HFFc6 (cell line): ENCODE measurements around the gene ATP7A. TPM values are rescaled to one million over a fixed set of nuclear protein-coding genes. Genes with fewer than 3 reads are reported as not detected.
"Not testable (repeated sequence)": the region's sequence is repeated elsewhere in the genome, so short reads cannot be mapped to it uniquely, and the experiment has no call there.

Source experiments
- DNase-seq: peaks from one replicate; pipeline ENCODE4 v3.0.0-alpha.2; 2018
- H3K27ac Mint-ChIP-seq: 2 replicates; pipeline ENCODE4 v1.8.0; 2020; ENCODE audit warnings: mild to moderate bottlenecking, mixed read lengths
- H3K27me3 Mint-ChIP-seq: 2 replicates; pipeline ENCODE4 v1.8.0; 2021; ENCODE audit warnings: mild to moderate bottlenecking, moderate library complexity, mixed read lengths; ENCODE audit not compliant: insufficient read depth
- H3K36me3 Mint-ChIP-seq: 2 replicates; pipeline ENCODE4 v1.8.0; 2021; ENCODE audit warnings: low read depth, mixed read lengths
- H3K4me1 Mint-ChIP-seq: 2 replicates; pipeline ENCODE4 v1.8.0; 2020; ENCODE audit warnings: low read depth, mixed read lengths
- H3K4me3 Mint-ChIP-seq: 2 replicates; pipeline ENCODE4 v1.8.0; 2020; ENCODE audit warnings: mild to moderate bottlenecking, moderate library complexity, mixed read lengths
- H3K9me3 Mint-ChIP-seq: 2 replicates; pipeline ENCODE4 v1.8.0; 2020; ENCODE audit warnings: mild to moderate bottlenecking, mixed read lengths
- long read RNA-seq: library from polyadenylated mRNA; unstranded; transcript quantifications from one replicate; pipeline ENCODE4 v2.0.0, GENCODE V29; 2019
- total RNA-seq, 6 experiments: library from RNA; stranded (reverse); fragmentation: NEBNext Ultra II Directional; extraction: Animal tissue kit (Norgen Biotek cat#: 25700); gene quantifications; 2 replicates in 1 of 6; 3 replicates in 5 of 6; pipeline ENCODE4 v1.2.3, GENCODE V29; 2021
- TF ChIP-seq, protein P1 (sequence below): fragments of 200-600 bp; sonication (generic); IDR thresholded peaks from 2 replicates; pipeline ENCODE4 v1.5.0; 2021; ENCODE audit warnings: antibody characterized with exemption, mild to moderate bottlenecking

ATP7A gene
- total RNA-seq, result 10 to 100 TPM in 1 of 6 experiments, 1 to 10 TPM in 5; 7.8 to 10.1 (median 8.9) TPM
- long read RNA-seq, full-length matches to known transcripts, result 1 of 3 reads
- long read RNA-seq, partial matches to known transcripts, result 1 of 3 reads
- long read RNA-seq, other reads (novel, unspliced or antisense), result 1 of 3 reads

DNA sequence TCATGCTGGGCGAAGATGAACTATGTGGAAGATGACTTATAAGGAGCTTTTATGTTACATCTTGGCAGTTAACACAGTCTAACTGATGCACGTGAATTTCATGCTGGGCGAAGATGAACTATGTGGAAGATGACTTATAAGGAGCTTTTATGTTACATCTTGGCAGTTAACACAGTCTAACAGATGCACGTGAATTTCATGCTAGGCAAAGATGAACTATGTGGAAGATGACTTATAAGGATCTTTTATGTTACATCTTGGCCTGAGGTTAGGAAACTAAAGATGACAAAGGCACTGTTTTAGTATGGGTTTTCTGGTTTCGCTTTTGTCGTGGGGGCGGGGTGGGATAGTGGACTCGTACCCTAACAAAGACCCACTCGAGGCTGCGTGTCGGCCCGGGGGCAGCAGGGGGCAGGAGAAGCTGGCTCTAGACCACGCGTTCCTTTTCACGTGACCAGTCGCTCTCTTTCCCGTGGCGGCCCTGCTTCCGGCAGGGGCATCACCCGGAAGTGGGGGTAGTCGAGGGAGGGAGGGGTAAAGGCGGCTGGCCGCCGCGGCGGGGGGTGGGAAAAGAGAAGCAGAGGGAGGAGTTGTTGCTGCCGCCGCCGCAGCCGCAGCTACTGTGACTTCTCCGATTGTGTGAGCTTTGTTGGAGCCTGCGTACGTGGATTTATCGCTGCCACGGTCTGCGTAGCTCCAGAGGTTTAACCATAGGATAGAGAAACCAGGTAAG lies at the start of gene ATP7A:
TSS of gene ATP7A (plus strand) at position 586 of the 733 bp plus-strand sequence. CDS start 60,949 bp downstream, outside the sequence.
- H3K4me3 Mint-ChIP-seq, result peak within 1 kb of the TSS; percentile 98
- H3K4me1 Mint-ChIP-seq, result peaks cover 16% of the 10 kb centered on the region
- no peaks in the 10 kb centered on the region for H3K36me3 Mint-ChIP-seq

DNA sequence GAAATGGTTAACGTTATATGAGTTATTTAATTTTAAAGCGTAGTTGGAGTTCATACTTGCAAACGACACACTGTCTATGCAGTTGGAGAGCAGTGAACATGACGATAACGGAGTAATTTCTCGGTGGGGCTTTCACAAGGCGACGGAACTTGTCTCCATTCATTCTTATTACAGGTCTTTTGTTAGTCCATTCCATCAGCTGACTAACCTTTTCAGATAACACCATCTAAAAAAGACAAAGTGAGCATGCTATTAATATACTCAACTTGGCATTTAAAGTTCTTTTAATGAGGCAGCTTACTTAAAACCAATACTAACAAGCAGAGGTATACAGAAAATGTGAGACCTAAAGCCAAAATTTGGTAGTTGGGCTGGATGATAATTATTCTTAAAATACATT lies 35.1 kb upstream of the ATP7A start:
- H3K27ac Mint-ChIP-seq, result no peak overlapping the region
- TF ChIP-seq, protein P1, sequence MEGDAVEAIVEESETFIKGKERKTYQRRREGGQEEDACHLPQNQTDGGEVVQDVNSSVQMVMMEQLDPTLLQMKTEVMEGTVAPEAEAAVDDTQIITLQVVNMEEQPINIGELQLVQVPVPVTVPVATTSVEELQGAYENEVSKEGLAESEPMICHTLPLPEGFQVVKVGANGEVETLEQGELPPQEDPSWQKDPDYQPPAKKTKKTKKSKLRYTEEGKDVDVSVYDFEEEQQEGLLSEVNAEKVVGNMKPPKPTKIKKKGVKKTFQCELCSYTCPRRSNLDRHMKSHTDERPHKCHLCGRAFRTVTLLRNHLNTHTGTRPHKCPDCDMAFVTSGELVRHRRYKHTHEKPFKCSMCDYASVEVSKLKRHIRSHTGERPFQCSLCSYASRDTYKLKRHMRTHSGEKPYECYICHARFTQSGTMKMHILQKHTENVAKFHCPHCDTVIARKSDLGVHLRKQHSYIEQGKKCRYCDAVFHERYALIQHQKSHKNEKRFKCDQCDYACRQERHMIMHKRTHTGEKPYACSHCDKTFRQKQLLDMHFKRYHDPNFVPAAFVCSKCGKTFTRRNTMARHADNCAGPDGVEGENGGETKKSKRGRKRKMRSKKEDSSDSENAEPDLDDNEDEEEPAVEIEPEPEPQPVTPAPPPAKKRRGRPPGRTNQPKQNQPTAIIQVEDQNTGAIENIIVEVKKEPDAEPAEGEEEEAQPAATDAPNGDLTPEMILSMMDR, result no peak
- H3K36me3 Mint-ChIP-seq, result no peaks in the 10 kb centered on the region; the same call in 1 of the 2 replicates
- H3K27me3 Mint-ChIP-seq, result no peaks in the 10 kb centered on the region
- no peak overlapping the region for H3K4me3 Mint-ChIP-seq
- no peaks in the 10 kb centered on the region for H3K4me1 Mint-ChIP-seq
- no peaks in the 10 kb centered on the region for H3K9me3 Mint-ChIP-seq
- DNase-seq, result no peak

More for the DNA sequence above, at the start of gene ATP7A:
- TF ChIP-seq, protein P1, result peak; percentile 67
- peak; percentile 84 for DNase-seq
- H3K27me3 Mint-ChIP-seq, result no peaks in the 10 kb centered on the region; the same call in 1 of the 2 replicates
- no peaks in the 10 kb centered on the region for H3K9me3 Mint-ChIP-seq
- H3K27ac Mint-ChIP-seq, result peak within 1 kb of the TSS; percentile 98

DNA sequence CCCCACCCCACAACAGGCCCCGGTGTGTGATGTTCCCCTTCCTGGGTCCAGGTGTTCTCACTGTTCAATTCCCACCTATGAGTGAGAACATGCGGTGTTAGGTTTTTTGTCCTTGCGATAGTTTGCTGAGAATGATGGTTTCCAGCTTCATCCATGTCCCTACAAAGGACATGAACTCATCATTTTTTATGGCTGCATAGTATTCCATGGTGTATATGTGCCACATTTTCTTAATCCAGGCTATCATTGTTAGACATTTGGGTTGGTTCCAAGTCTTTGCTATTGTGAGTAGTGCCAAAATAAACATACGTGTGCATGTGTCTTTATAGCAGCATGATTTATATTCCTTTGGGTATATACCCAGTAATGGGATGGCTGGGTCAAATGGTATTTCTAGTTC lies 29.1 kb upstream of the ATP7A start:
- not testable (repeated sequence) for H3K27me3 Mint-ChIP-seq, H3K9me3 Mint-ChIP-seq, H3K4me1 Mint-ChIP-seq, DNase-seq, H3K4me3 Mint-ChIP-seq, H3K36me3 Mint-ChIP-seq, H3K27ac Mint-ChIP-seq

DNA sequence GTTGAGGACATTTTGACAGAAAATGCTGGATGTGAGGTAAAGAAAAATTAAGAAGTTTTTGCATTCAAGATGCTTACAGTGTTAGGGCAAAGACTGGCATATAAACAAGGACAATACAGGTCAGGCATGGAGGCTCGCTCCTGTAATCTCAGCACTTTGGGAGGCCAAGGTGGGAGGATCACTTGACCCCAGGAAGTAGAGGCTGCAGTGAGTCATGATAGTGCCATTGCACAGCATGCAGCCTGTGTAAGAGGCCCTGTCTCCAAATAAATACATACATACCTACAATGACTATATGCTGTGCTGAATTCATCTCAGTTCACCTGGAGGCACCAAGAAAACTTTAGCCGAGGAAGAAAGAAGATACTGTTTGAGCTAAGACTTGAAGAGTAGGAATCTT lies 17.6 kb upstream of the ATP7A start:
- Mint-ChIP-seq H3K4me1 (peaks cover 20% of the 10 kb centered on the region), H3K4me3 (peak overlapping the region; percentile 51), H3K36me3 (peaks cover 5% of the 10 kb centered on the region; the same call in 1 of the 2 replicates), H3K27ac (no peak overlapping the region; the same call in 1 of the 2 replicates), H3K27me3 (peaks cover 4% of the 10 kb centered on the region; the same call in 1 of the 2 replicates), H3K9me3 (no peaks in the 10 kb centered on the region)
- TF ChIP-seq, protein P1, result no peak
- DNase-seq, result no peak

DNA sequence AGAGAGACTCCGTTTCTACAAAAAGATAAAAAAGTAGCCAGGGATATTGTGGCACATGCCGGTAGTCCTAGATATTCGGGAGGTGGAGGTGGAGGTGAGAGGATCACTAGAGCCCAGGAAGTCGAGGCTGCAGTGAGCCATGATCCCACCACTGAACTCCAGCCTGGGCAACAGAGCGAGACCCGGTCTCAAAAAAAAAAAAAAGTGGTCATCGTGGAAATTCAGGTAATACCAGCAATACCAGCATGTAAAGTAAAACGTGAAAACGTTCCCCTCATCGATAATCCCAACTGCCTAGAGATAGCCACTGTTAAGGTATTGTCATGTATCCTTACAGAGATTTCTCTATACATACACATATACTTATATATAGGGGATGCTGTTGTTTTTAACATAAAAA lies 16.8 kb upstream of the ATP7A start:
- H3K4me3 Mint-ChIP-seq, result peak overlapping the region; percentile 98
- H3K27me3 Mint-ChIP-seq, result peaks cover 4% of the 10 kb centered on the region; the same call in 1 of the 2 replicates
- H3K9me3 Mint-ChIP-seq, result no peaks in the 10 kb centered on the region
- TF ChIP-seq, protein P1, result no peak
- DNase-seq, result no peak
- peaks cover 5% of the 10 kb centered on the region; the same call in 1 of the 2 replicates for H3K36me3 Mint-ChIP-seq
- H3K4me1 Mint-ChIP-seq, result peaks cover 20% of the 10 kb centered on the region
- H3K27ac Mint-ChIP-seq, result no peak overlapping the region; the same call in 1 of the 2 replicates
